CD14-positive monocyte (primary cell): ENCODE data around the gene CCBE1. TPM values are rescaled to one million over a fixed set of nuclear protein-coding genes. Genes with fewer than 3 reads are reported as not detected.

Source experiments
- DNase-seq, 3 donors: peaks; one replicate each; pipeline ENCODE4 v3.0.0-alpha.2; 2011 to 2022
- H2AFZ ChIP-seq: 2 replicates; pipeline ENCODE4 v1.6.0; 2012; ENCODE audit warnings: mild to moderate bottlenecking, low read depth, low read length, inconsistent platforms; ENCODE audit not compliant: insufficient read depth, poor library complexity, severe bottlenecking
- H3K27ac ChIP-seq, 2 donors: 1 replicate in 1 of 2; 2 replicates in 1 of 2; pipeline ENCODE4 v1.5.1; 2012 to 2013; ENCODE audit warnings: low read length in 2 of 2, control low read depth in 1 of 2, inconsistent platforms in 1 of 2, low read depth in 1 of 2, mild to moderate bottlenecking in 1 of 2
- H3K27me3 ChIP-seq, 2 donors: one replicate each; pipeline versions ENCODE4 v1.6.0 to v1.6.1; 2011 to 2013; ENCODE audit warnings: low read length in 2 of 2; ENCODE audit not compliant: control insufficient read depth in 2 of 2, insufficient read depth in 2 of 2
- H3K36me3 ChIP-seq, 2 donors: replicated peaks in 1 of 2; 1 replicate in 1 of 2; 2 replicates in 1 of 2; pipeline versions ENCODE4 v1.5.1 to v1.6.1; 2012 to 2013; ENCODE audit warnings: low read length in 2 of 2, control low read depth in 1 of 2, inconsistent platforms in 1 of 2, mild to moderate bottlenecking in 1 of 2; ENCODE audit not compliant: insufficient read depth in 2 of 2, control insufficient read depth in 1 of 2
- H3K4me1 ChIP-seq, 2 donors: 1 replicate in 1 of 2; 2 replicates in 1 of 2; pipeline versions ENCODE4 v1.5.1 to v1.6.1; 2012 to 2013; ENCODE audit warnings: low read length in 2 of 2, control low read depth in 1 of 2, inconsistent platforms in 1 of 2, mild to moderate bottlenecking in 1 of 2, moderate library complexity in 1 of 2; ENCODE audit not compliant: insufficient read depth in 2 of 2, control insufficient read depth in 1 of 2
- H3K4me2 ChIP-seq: replicated peaks from 2 replicates; pipeline ENCODE3; 2012; ENCODE audit warnings: low read length, moderate library complexity, mild to moderate bottlenecking; ENCODE audit not compliant: poor library complexity, severe bottlenecking; ENCODE audit errors: extremely low read depth
- H3K4me3 ChIP-seq, 3 experiments: fragments of 200-600 bp in 1 of 3; sonication (generic) in 1 of 3; replicated peaks in 1 of 3; 1 replicate in 2 of 3; 2 replicates in 1 of 3; pipeline ENCODE4 v1.5.1; 2011 to 2013; ENCODE audit warnings: low read length in 3 of 3, mild to moderate bottlenecking in 3 of 3, control low read depth in 2 of 3, low read depth in 2 of 3, inconsistent platforms in 1 of 3, moderate library complexity in 1 of 3
- H3K79me2 ChIP-seq: 2 replicates; pipeline ENCODE4 v1.6.0; 2012; ENCODE audit warnings: mild to moderate bottlenecking, control low read depth, inconsistent platforms, low read length, moderate library complexity; ENCODE audit not compliant: insufficient read depth
- H3K9ac ChIP-seq: 2 replicates; pipeline ENCODE4 v1.6.0; 2017; ENCODE audit warnings: low read length, mild to moderate bottlenecking; ENCODE audit not compliant: insufficient read depth, poor library complexity, severe bottlenecking
- H3K9me3 ChIP-seq, 2 donors: replicated peaks in 1 of 2; 1 replicate in 1 of 2; 2 replicates in 1 of 2; pipeline versions ENCODE4 v1.5.1 to v1.6.1; 2012 to 2013; ENCODE audit warnings: low read length in 2 of 2, control low read depth in 1 of 2; ENCODE audit not compliant: control insufficient read depth in 1 of 2, insufficient read depth in 1 of 2
- H4K20me1 ChIP-seq: 2 replicates; pipeline ENCODE4 v1.6.0; 2012; ENCODE audit warnings: mild to moderate bottlenecking, low read length, control low read depth, moderate library complexity; ENCODE audit not compliant: insufficient read depth
- H3K27ac Mint-ChIP-seq, 7 donors: one replicate each; pipeline ENCODE4 v1.8.0; 2020; ENCODE audit warnings: mild to moderate bottlenecking in 7 of 7, mixed read lengths in 7 of 7, moderate library complexity in 6 of 7, inconsistent platforms in 2 of 7
- H3K27me3 Mint-ChIP-seq, 3 donors: one replicate each; pipeline ENCODE4 v1.8.0; 2021 to 2022; ENCODE audit warnings: low read depth in 3 of 3, mild to moderate bottlenecking in 3 of 3, mixed read lengths in 3 of 3, moderate library complexity in 3 of 3, inconsistent platforms in 1 of 3
- H3K36me3 Mint-ChIP-seq, 2 donors: one replicate each; pipeline ENCODE4 v1.8.0; 2020; ENCODE audit warnings: mixed read lengths in 2 of 2, inconsistent platforms in 1 of 2, mild to moderate bottlenecking in 1 of 2
- H3K4me1 Mint-ChIP-seq: one replicate; pipeline ENCODE4 v1.8.0; 2020; ENCODE audit warnings: mild to moderate bottlenecking, mixed read lengths
- H3K4me3 Mint-ChIP-seq, 2 donors: one replicate each; pipeline ENCODE4 v1.8.0; 2020; ENCODE audit warnings: mild to moderate bottlenecking in 2 of 2, mixed read lengths in 2 of 2, moderate library complexity in 1 of 2
- H3K9me3 Mint-ChIP-seq, 7 donors: one replicate each; pipeline ENCODE4 v1.8.0; 2020 to 2022; ENCODE audit warnings: mixed read lengths in 7 of 7, mild to moderate bottlenecking in 6 of 7, moderate library complexity in 6 of 7, inconsistent platforms in 2 of 7
- CTCF ChIP-seq: fragments of 200-600 bp; IDR thresholded peaks from one replicate; pipeline ENCODE4 v1.8.0; 2022; ENCODE audit warnings: antibody characterized with exemption, mild to moderate bottlenecking
- WGBS: methylation state at CpG from one replicate; pipeline ENCODE4 v1.1.5; 2013; ENCODE audit warnings: missing lambda C conversion rate; ENCODE audit not compliant: insufficient coverage; 5-methylcytosine and 5-hydroxymethylcytosine counted together
- intact Hi-C, 2 donors: fragments of 100-400 bp; cut with micrococcal nuclease; formaldehyde crosslinking; loops; one replicate each; pipeline versions ENCODE4 v1.15.0 to v1.15.1; 2023
- polyA plus RNA-seq, 3 donors: library from polyadenylated mRNA; depleted of rRNA in 1 of 3; unstranded in 2 of 3; stranded (reverse) in 1 of 3; fragments of 300-500 nt in 2 of 3; fragments of >200 nt in 1 of 3; fragmentation: Illumina TruSeq in 2 of 3; gene quantifications; 1 replicate in 2 of 3; 2 replicates in 1 of 3; pipeline ENCODE4 v1.2.3, GENCODE V29; 2012 to 2021

CCBE1 gene
- polyA plus RNA-seq, 3 donors = not detected

- no peaks in the 10 kb centered on the region for H3K36me3 ChIP-seq
- no peak overlapping the region for H3K9ac ChIP-seq
- Mint-ChIP-seq H3K27ac (no peak overlapping the region), H3K27me3 (peaks cover 0 to 3% (median 0%) of the 10 kb centered on the region in 3 donors), H3K4me3 (no peak overlapping the region), H3K4me1 (no peaks in the 10 kb centered on the region), H3K9me3 (peaks cover 0 to 4% (median 0%) of the 10 kb centered on the region in 7 donors), H3K36me3 (no peaks in the 10 kb centered on the region)
- TF ChIP-seq CTCF = no peak
- no peaks in the 10 kb centered on the region for H3K9me3 ChIP-seq
- H3K27me3 ChIP-seq = no peaks in the 10 kb centered on the region
- no peaks in the 10 kb centered on the region for H4K20me1 ChIP-seq
- no peak overlapping the region for H3K4me2 ChIP-seq
- H3K27ac ChIP-seq = no peak overlapping the region
- intact Hi-C loops = no loop called here
- no peak for DNase-seq
- no peaks in the 10 kb centered on the region for H3K4me1 ChIP-seq
- H3K4me3 ChIP-seq = no peak overlapping the region
- H2AFZ ChIP-seq = no peak overlapping the region
- no peaks in the 10 kb centered on the region for H3K79me2 ChIP-seq
- no CpG with 5 or more reads among the region's 1 CpG for WGBS
Measured at GRCh38 chr18:59612381-59612780, 84.8 kb downstream of the CCBE1 start.

- H3K9me3 ChIP-seq = no peaks in the 10 kb centered on the region
- no peak overlapping the region for H3K27ac ChIP-seq
- no peak overlapping the region for H3K4me3 ChIP-seq
- H3K27me3 ChIP-seq = no peaks in the 10 kb centered on the region
- intact Hi-C loops = no loop called here
- DNase-seq = no peak
- no peak for TF ChIP-seq CTCF
- Mint-ChIP-seq H3K9me3 (peaks cover 0 to 4% (median 0%) of the 10 kb centered on the region in 7 donors), H3K27ac (no peak overlapping the region), H3K4me3 (no peak overlapping the region), H3K4me1 (no peaks in the 10 kb centered on the region), H3K27me3 (peaks cover 0 to 3% (median 0%) of the 10 kb centered on the region in 3 donors), H3K36me3 (no peaks in the 10 kb centered on the region)
- H4K20me1 ChIP-seq = no peaks in the 10 kb centered on the region
- no peaks in the 10 kb centered on the region for H3K4me1 ChIP-seq
- no peak overlapping the region for H3K4me2 ChIP-seq
- H3K36me3 ChIP-seq = no peaks in the 10 kb centered on the region
- no peak overlapping the region for H3K9ac ChIP-seq
- H2AFZ ChIP-seq = no peak overlapping the region
- 94% methylated on average over 5 of the region's 5 CpGs for WGBS
- H3K79me2 ChIP-seq = no peaks in the 10 kb centered on the region
Measured at GRCh38 chr18:59610546-59611140, 86.6 kb downstream of the CCBE1 start.
